ENCODE results near the gene EIF5A. TPM values are rescaled to one million over a fixed set of nuclear protein-coding genes. Genes with fewer than 3 reads are reported as not detected.

Gene EIF5A
- total and polyA plus RNA-seq, 2 experiments from 2014 or later = 267 to 693 TPM

DNA sequence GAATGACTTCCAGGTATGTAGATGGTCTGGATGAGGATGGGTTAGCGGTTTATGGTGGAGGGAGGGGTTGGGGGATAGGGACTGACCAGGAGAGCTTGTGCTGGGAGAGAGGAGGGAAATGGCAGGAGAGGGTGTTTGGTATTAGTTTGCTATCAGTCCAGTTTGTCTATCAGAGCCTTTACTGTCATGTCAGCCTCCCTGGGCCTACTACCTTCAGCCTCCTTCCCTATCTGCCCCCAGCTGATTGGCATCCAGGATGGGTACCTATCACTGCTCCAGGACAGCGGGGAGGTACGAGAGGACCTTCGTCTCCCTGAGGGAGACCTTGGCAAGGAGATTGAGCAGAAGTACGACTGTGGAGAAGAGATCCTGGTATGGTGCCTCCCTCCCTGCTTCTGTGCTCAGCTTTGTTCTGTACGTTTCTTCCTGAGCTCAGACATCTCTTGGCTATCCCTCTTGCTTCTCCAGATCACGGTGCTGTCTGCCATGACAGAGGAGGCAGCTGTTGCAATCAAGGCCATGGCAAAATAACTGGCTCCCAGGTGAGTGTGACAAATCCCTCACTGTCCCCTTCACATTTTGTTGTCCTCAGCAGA, 3.8 kb downstream of the EIF5A start:
- Histone ChIP-seq H3K4me1 (ENCODE audit: insufficient read depth) (peaks cover 23% of the 10 kb centered on the region), H3K9me3 (ENCODE audit: low read depth) (no peaks in the 10 kb centered on the region), H3K79me2 (peaks cover 66% of the 10 kb centered on the region), H3K9me2 (replicated peaks; ENCODE audit: insufficient read depth) (no peaks in the 10 kb centered on the region), H3K27ac (no peak overlapping the region), H3K4me3 (no peak overlapping the region), H3K36me3 (replicated peaks; ENCODE audit: insufficient read depth, low read depth) (peaks cover 8% of the 10 kb centered on the region), H2AFZ (no peak overlapping the region), H3K27me3 (no peaks in the 10 kb centered on the region), H3K4me2 (no peak overlapping the region), H4K20me1 (ENCODE audit: insufficient read depth, poor library complexity, severe bottlenecking) (peaks cover 43% of the 10 kb centered on the region)
- 96% methylated on average over 7 of the region's 7 CpGs for WGBS (ENCODE audit: low lambda C conversion rate, missing lambda C conversion rate)
- DNase-seq (ENCODE audit: low spot score) = no peak
- TF ChIP-seq EZH2 (IDR thresholded peaks at IDR 0.05; ENCODE audit: borderline replicate concordance) (no peak), EZH2phosphoT487 (IDR thresholded peaks at IDR 0.05; ENCODE audit: low read depth, severe bottlenecking, unreplicated experiment) (no peak)
- TF ChIP-seq, protein P1, sequence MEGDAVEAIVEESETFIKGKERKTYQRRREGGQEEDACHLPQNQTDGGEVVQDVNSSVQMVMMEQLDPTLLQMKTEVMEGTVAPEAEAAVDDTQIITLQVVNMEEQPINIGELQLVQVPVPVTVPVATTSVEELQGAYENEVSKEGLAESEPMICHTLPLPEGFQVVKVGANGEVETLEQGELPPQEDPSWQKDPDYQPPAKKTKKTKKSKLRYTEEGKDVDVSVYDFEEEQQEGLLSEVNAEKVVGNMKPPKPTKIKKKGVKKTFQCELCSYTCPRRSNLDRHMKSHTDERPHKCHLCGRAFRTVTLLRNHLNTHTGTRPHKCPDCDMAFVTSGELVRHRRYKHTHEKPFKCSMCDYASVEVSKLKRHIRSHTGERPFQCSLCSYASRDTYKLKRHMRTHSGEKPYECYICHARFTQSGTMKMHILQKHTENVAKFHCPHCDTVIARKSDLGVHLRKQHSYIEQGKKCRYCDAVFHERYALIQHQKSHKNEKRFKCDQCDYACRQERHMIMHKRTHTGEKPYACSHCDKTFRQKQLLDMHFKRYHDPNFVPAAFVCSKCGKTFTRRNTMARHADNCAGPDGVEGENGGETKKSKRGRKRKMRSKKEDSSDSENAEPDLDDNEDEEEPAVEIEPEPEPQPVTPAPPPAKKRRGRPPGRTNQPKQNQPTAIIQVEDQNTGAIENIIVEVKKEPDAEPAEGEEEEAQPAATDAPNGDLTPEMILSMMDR (IDR thresholded peaks at IDR 0.05; ENCODE audit: poor library complexity) = no peak

- Histone ChIP-seq H2AFZ (no peak overlapping the region), H3K9me3 (ENCODE audit: low read depth) (no peaks in the 10 kb centered on the region), H3K4me3 (no peak overlapping the region), H3K79me2 (peaks cover 66% of the 10 kb centered on the region), H3K9me2 (replicated peaks; ENCODE audit: insufficient read depth) (no peaks in the 10 kb centered on the region), H3K36me3 (replicated peaks; ENCODE audit: insufficient read depth, low read depth) (peaks cover 8% of the 10 kb centered on the region), H3K4me1 (ENCODE audit: insufficient read depth) (peaks cover 21% of the 10 kb centered on the region), H4K20me1 (ENCODE audit: insufficient read depth, poor library complexity, severe bottlenecking) (peaks cover 43% of the 10 kb centered on the region), H3K4me2 (no peak overlapping the region), H3K27me3 (no peaks in the 10 kb centered on the region), H3K27ac (no peak overlapping the region)
- WGBS (ENCODE audit: low lambda C conversion rate, missing lambda C conversion rate) = 89% methylated on average over 7 of the region's 7 CpGs
- no peak for DNase-seq (ENCODE audit: low spot score)
- TF ChIP-seq EZH2 (IDR thresholded peaks at IDR 0.05; ENCODE audit: borderline replicate concordance) (no peak), EZH2phosphoT487 (IDR thresholded peaks at IDR 0.05; ENCODE audit: low read depth, severe bottlenecking, unreplicated experiment) (no peak)
- TF ChIP-seq, protein P1 (IDR thresholded peaks at IDR 0.05; ENCODE audit: poor library complexity) = no peak
These were observed 5.1 kb downstream of the EIF5A start for GRCh38 chr17:7312432-7313087.

GRCh38 chr17:7313088-7313889, 5.9 kb downstream of the EIF5A start:
- Histone ChIP-seq H3K9me3 (ENCODE audit: low read depth) (no peaks in the 10 kb centered on the region), H3K27ac (peak overlapping the region; percentile 46), H3K27me3 (no peaks in the 10 kb centered on the region), H3K79me2 (peaks cover 59% of the 10 kb centered on the region), H3K4me3 (no peak overlapping the region), H3K4me2 (peak overlapping the region; percentile 91), H4K20me1 (ENCODE audit: insufficient read depth, poor library complexity, severe bottlenecking) (peaks cover 39% of the 10 kb centered on the region), H2AFZ (no peak overlapping the region), H3K4me1 (ENCODE audit: insufficient read depth) (peaks cover 21% of the 10 kb centered on the region), H3K9me2 (replicated peaks; ENCODE audit: insufficient read depth) (no peaks in the 10 kb centered on the region), H3K36me3 (replicated peaks; ENCODE audit: insufficient read depth, low read depth) (peaks cover 8% of the 10 kb centered on the region)
- TF ChIP-seq, protein P1 (IDR thresholded peaks at IDR 0.05; ENCODE audit: poor library complexity) = no peak
- TF ChIP-seq EZH2 (IDR thresholded peaks at IDR 0.05; ENCODE audit: borderline replicate concordance) = no peak
- no peak for TF ChIP-seq EZH2phosphoT487 (IDR thresholded peaks at IDR 0.05; ENCODE audit: low read depth, severe bottlenecking, unreplicated experiment)
- WGBS (ENCODE audit: low lambda C conversion rate, missing lambda C conversion rate) = 93% methylated on average over 7 of the region's 7 CpGs
- no peak for DNase-seq (ENCODE audit: low spot score)

Measured in hepatocyte (in vitro differentiated cells).